ENCODE data around the gene FBXW7.
"Not testable (repeated sequence)": the region's sequence is repeated elsewhere in the genome, so short reads cannot be mapped to it uniquely, and the experiment has no call there.

DNA sequence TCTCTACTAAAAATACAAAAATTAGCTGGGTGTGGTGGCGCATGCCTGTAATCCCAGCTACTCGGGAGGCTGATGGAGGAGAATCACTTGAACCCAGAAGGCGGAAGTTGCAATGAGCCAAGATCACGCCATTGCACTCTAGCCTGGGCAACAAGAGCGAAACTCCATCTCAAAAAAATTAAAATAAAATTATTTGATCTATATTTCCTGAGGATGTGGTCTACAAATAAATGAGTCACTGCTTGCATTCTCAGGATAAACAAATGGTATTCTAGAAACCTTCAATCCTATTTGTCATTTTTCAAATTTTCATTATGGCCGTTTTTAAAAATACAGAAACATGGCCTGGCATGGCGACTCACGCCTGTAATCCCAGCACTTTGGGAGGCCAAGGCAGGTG is 8.6 kb upstream of the FBXW7 start:
- TF ChIP-seq POLR2A (IDR thresholded peaks at IDR 0.05; ENCODE audit: extremely low read depth, insufficient read length); MYC (IDR thresholded peaks at IDR 0.05; ENCODE audit: low read depth, low read length): not testable (repeated sequence)

Data from NB4 (cell line).